GM12878 (cell line): Measurements from ENCODE around the gene COPRS.

Experiments used
- CEBPB ChIP-seq, 2 experiments: fragments of 150-350 bp in 1 of 2; IDR thresholded peaks; 2 replicates each; pipeline ENCODE4 v1.6.1; 2012 to 2014; ENCODE audit warnings: low read depth in 2 of 2, low read length in 2 of 2, borderline replicate concordance in 1 of 2, inconsistent platforms in 1 of 2
- CHD4 ChIP-seq: fragments of 200-600 bp; sonication (generic); IDR thresholded peaks from 2 replicates; pipeline ENCODE4 v1.6.1; 2016; ENCODE audit warnings: mild to moderate bottlenecking
- CTCF ChIP-seq, 3 experiments: IDR thresholded peaks in 2 of 3; conservative IDR thresholded peaks in 1 of 3; 2 replicates each; pipeline ENCODE4 v1.5.1; 2011; ENCODE audit warnings: low read depth in 3 of 3, low read length in 3 of 3, mild to moderate bottlenecking in 3 of 3, control low read depth in 2 of 3, moderate library complexity in 2 of 3, inconsistent platforms in 1 of 3, mixed read lengths in 1 of 3; ENCODE audit not compliant: control insufficient read depth in 2 of 3, insufficient read depth in 1 of 3; ENCODE audit errors: extremely low read depth in 1 of 3
- E2F4 ChIP-seq: IDR thresholded peaks from 2 replicates; pipeline ENCODE4 v1.6.1; 2012; ENCODE audit warnings: low read depth, low read length, improper control_type of control experiment
- FOS ChIP-seq: IDR thresholded peaks from 3 replicates; pipeline ENCODE4 v1.6.1; 2011; ENCODE audit warnings: borderline replicate concordance; ENCODE audit not compliant: insufficient read length; ENCODE audit errors: extremely low read depth
- GABPA ChIP-seq: IDR thresholded peaks from 2 replicates; pipeline ENCODE4 v1.6.1; 2014; ENCODE audit warnings: antibody characterized with exemption, low read depth, mild to moderate bottlenecking, inconsistent platforms
- HDAC2 ChIP-seq: fragments of 200-600 bp; sonication (generic); IDR thresholded peaks from 2 replicates; pipeline ENCODE4 v1.6.1; 2017
- MXI1 ChIP-seq: fragments of 150-350 bp; IDR thresholded peaks from 2 replicates; pipeline ENCODE4 v1.6.1; 2011; ENCODE audit warnings: low read depth, mild to moderate bottlenecking, inconsistent platforms, low read length, improper control_type of control experiment
- RBBP5 ChIP-seq: fragments of 200-600 bp; sonication (generic); conservative IDR thresholded peaks from 2 replicates; pipeline ENCODE4 v1.6.1; 2016
- REST ChIP-seq: IDR thresholded peaks from 2 replicates; pipeline ENCODE4 v1.6.1; 2012; ENCODE audit warnings: mild to moderate bottlenecking, low read depth, low read length
- SMC3 ChIP-seq: IDR thresholded peaks from 2 replicates; pipeline ENCODE4 v1.6.1; 2011; ENCODE audit warnings: low read length, improper control_type of control experiment, borderline replicate concordance
- USF2 ChIP-seq: IDR thresholded peaks from 2 replicates; pipeline ENCODE4 v1.6.1; 2011; ENCODE audit warnings: low read depth, low read length, improper control_type of control experiment, borderline replicate concordance
- YY1 ChIP-seq: IDR thresholded peaks from 2 replicates; pipeline ENCODE4 v1.6.1; 2011; ENCODE audit warnings: low read depth, mild to moderate bottlenecking, low read length
- ZZZ3 ChIP-seq: IDR thresholded peaks from 2 replicates; pipeline ENCODE4 v1.6.1; 2011; ENCODE audit warnings: low read depth; ENCODE audit not compliant: control insufficient read depth, insufficient read length

GRCh38 chr17:31806921-31807320 lies 52.1 kb downstream of the COPRS start:
- TF ChIP-seq E2F4 (no peak), CHD4 (no peak), FOS (no peak), YY1 (no peak), REST (no peak), MXI1 (no peak), HDAC2 (no peak), USF2 (no peak), CEBPB (IDR thresholded peaks at IDR 0.05; ENCODE audit: borderline replicate concordance in 1 of 2, low read depth in 2 of 2, low read length in 2 of 2) (no peak), CTCF (IDR thresholded peaks at IDR 0.05 in 2 of 3, conservative IDR thresholded peaks at IDR 0.05 in 1 of 3; ENCODE audit: control insufficient read depth in 2 of 3, extremely low read depth in 1 of 3, insufficient read depth in 1 of 3, low read depth in 3 of 3, low read length in 3 of 3) (no peak), RBBP5 (no peak), SMC3 (no peak), GABPA (no peak), ZZZ3 (no peak)
